K562 (cell line): ENCODE data around the gene IFITM2. TPM values are rescaled to one million over a fixed set of nuclear protein-coding genes. Genes with fewer than 3 reads are reported as not detected.

ENCODE experiments used
- ADNP ChIP-seq: fragments of 200-800 bp; sonication (Bioruptor generic); IDR thresholded peaks from 2 replicates; pipeline ENCODE4 v1.6.1; 2016; ENCODE audit warnings: missing genetic modification characterization, missing compliant biosample characterization
- BHLHE40 ChIP-seq: IDR thresholded peaks from 2 replicates; pipeline ENCODE4 v1.6.1; 2011; ENCODE audit warnings: low read length, improper control_type of control experiment
- BRF2 ChIP-seq: IDR thresholded peaks from 3 replicates; pipeline ENCODE4 v1.6.1; 2011; ENCODE audit warnings: borderline replicate concordance, mild to moderate bottlenecking; ENCODE audit not compliant: insufficient read length, insufficient read depth
- CHD1 ChIP-seq: fragments of 200-600 bp; sonication (generic); IDR thresholded peaks from one replicate; pipeline ENCODE4 v1.6.1; 2012; ENCODE audit warnings: mild to moderate bottlenecking, moderate library complexity, low read length, inconsistent platforms
- HDGF ChIP-seq: fragments of 450-650 bp; IDR thresholded peaks from 2 replicates; pipeline ENCODE4 v1.6.1; 2016
- HNRNPLL ChIP-seq: fragments of 200-400 bp; formaldehyde crosslinking; IDR thresholded peaks from 2 replicates; pipeline ENCODE4 v1.6.1; 2017; ENCODE audit warnings: low read length, low read depth, mild to moderate bottlenecking; ENCODE audit not compliant: poor library complexity, severe bottlenecking
- MAFF ChIP-seq: IDR thresholded peaks from 2 replicates; pipeline ENCODE4 v1.6.1; 2012; ENCODE audit warnings: low read length, improper control_type of control experiment
- MAFG ChIP-seq: fragments of 450-650 bp; conservative IDR thresholded peaks from 2 replicates; pipeline ENCODE4 v1.6.1; 2016; ENCODE audit warnings: missing genetic modification characterization, missing compliant biosample characterization
- MLX ChIP-seq, 2 experiments: fragments of 450-650 bp in 1 of 2; sonication (generic) in 1 of 2; formaldehyde crosslinking; conservative IDR thresholded peaks; 2 replicates each; pipeline versions ENCODE4 v1.4.0 to v1.8.1; 2020 to 2022; ENCODE audit warnings: mild to moderate bottlenecking in 1 of 2, missing genetic modification reagents in 1 of 2
- MYC ChIP-seq, 2 experiments: fragments of 250-450 bp in 1 of 2; sonication (Bioruptor Pico) in 1 of 2; IDR thresholded peaks; 2 replicates each; pipeline versions ENCODE4 v1.5.1 to v1.6.1; 2012 to 2021; ENCODE audit warnings: low read depth in 2 of 2, borderline replicate concordance in 1 of 2, improper control_type of control experiment in 1 of 2, low read length in 1 of 2, mild to moderate bottlenecking in 1 of 2, moderate library complexity in 1 of 2
- POLR2A ChIP-seq: fragments of 450-650 bp; conservative IDR thresholded peaks from 2 replicates; pipeline ENCODE4 v1.6.1; 2016
- SAFB ChIP-seq: fragments of 200-400 bp; formaldehyde crosslinking; IDR thresholded peaks from 2 replicates; pipeline ENCODE4 v1.6.1; 2017; ENCODE audit warnings: low read depth, low read length, borderline replicate concordance
- SMARCE1 ChIP-seq: fragments of 450-650 bp; IDR thresholded peaks from 2 replicates; pipeline ENCODE4 v1.7.1; 2016; ENCODE audit warnings: mild to moderate bottlenecking
- SNRNP70 ChIP-seq: fragments of 200-400 bp; formaldehyde crosslinking; optimal IDR thresholded peaks from 2 replicates; pipeline ENCODE3; 2017; ENCODE audit warnings: low read depth, low read length
- TAF7 ChIP-seq: fragments of 450-650 bp; IDR thresholded peaks from 2 replicates; pipeline ENCODE4 v1.6.1; 2016; ENCODE audit warnings: missing genetic modification characterization, missing compliant biosample characterization
- TRIM24 ChIP-seq, 2 experiments: fragments of 450-650 bp; IDR thresholded peaks; 2 replicates each; pipeline ENCODE4 v1.6.1; 2016
- ZC3H11A ChIP-seq: IDR thresholded peaks from 2 replicates; pipeline ENCODE4 v1.6.1; 2012; ENCODE audit warnings: low read depth, low read length, improper control_type of control experiment
- ZNF124 ChIP-seq: sonication (generic); formaldehyde crosslinking; IDR thresholded peaks from 2 replicates; pipeline ENCODE4 v1.8.1; 2022; ENCODE audit warnings: missing genetic modification reagents
- ZNF282 ChIP-seq: sonication (generic); formaldehyde crosslinking; IDR thresholded peaks from 2 replicates; pipeline ENCODE4 v1.8.1; 2023; ENCODE audit warnings: missing genetic modification reagents
- ZNF778 ChIP-seq: fragments of 450-650 bp; formaldehyde crosslinking; IDR thresholded peaks from 2 replicates; pipeline ENCODE4 v1.4.0; 2020; ENCODE audit warnings: mild to moderate bottlenecking, moderate library complexity
- polyA plus RNA-seq, 8 experiments: library from polyadenylated mRNA; depleted of rRNA in 4 of 8; stranded (reverse) in 5 of 8; unstranded in 3 of 8; fragments of >200 nt; fragmentation: Nextera tagmentation in 2 of 8; fragmentation: Illumina TruSeq in 1 of 8; extraction: Ambion mirVana in 2 of 8; extraction: Trizol in 1 of 8; gene quantifications; 2 replicates each; pipeline versions ENCODE4 v1.2.1 to v1.2.3, GENCODE V29; 2011 to 2014; ENCODE audit warnings: inconsistent platforms in 1 of 8, missing spikeins in 1 of 8
- total RNA-seq, 7 experiments: library from RNA; depleted of rRNA in 6 of 7; stranded (reverse); fragments of >200 nt in 6 of 7; fragmentation: Illumina TruSeq in 2 of 7; extraction: Trizol in 2 of 7; gene quantifications; 2 replicates each; pipeline versions ENCODE4 v1.2.1 to v1.2.3, GENCODE V29; 2011 to 2021; ENCODE audit warnings: low replicate concordance in 1 of 7
- TF ChIP-seq, protein P1 (sequence below): fragments of 450-650 bp; IDR thresholded peaks from 2 replicates; pipeline ENCODE4 v1.6.1; 2017; ENCODE audit warnings: antibody characterized with exemption, mild to moderate bottlenecking
- TF ChIP-seq, protein P2 (sequence below): fragments of 250-450 bp; sonication (Bioruptor Pico); IDR thresholded peaks from 2 replicates; pipeline ENCODE4 v1.5.0; 2020; ENCODE audit warnings: mild to moderate bottlenecking, borderline replicate concordance

The IFITM2 gene
- total and polyA plus RNA-seq, 9 of the 15 experiments (the other 6 are each of a cell fraction or from before 2014, with no cell fraction given): 52.8 to 4,872 (median 356) TPM

DNA sequence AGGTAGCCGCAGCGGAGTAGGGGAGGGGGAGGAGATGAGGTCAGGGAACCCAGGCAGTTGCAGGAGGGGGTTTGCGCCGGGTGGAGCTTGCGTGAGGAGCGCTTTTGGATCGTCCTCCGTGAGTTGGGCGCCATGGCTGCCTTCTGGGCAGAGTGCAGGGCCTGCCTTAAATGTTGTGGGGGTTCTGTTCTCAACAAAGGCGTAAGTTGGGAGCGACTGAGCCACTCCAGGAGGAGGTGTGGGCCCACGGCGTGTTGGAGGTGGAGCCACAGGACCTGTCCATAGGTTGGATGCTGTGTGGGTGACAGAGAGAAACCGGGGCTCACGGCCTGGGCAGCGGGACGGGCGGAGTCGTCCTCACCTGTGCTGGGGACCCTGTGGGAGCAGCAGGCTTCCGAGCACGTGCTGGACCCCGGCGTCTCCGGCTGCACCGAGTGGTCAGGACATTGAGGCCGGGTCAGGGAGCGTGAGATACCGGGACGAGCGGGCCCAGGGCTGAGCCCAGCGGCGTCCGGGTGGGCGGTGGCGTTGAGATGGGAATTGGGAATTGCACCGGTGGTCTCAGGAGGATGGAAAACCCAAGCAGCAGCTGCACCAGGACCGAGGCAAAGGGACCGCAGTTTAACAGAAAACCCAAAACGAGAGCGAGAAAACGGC lies 19.7 kb upstream of the IFITM2 start (continued):
- TF ChIP-seq BRF2 (no peak), MAFG (tag) (no peak), MYC (IDR thresholded peaks at IDR 0.05; ENCODE audit: low read depth, low read length) (no peak; the same call in 1 of the 2 replicates), MYC (CRISPR knock-in tag; IDR thresholded peaks at IDR 0.05; ENCODE audit: borderline replicate concordance, low read depth) (peak; percentile 74), ZNF282 (CRISPR knock-in tag) (peak; percentile 65; the same call in 1 of the 2 replicates), MLX (CRISPR knock-in tag; conservative IDR thresholded peaks at IDR 0.05) (no peak; a peak in 1 of 4 replicates), ZNF778 (CRISPR knock-in tag) (no peak), SNRNP70 (no peak), CHD1 (peak; percentile 41), ZC3H11A (no peak), SMARCE1 (0 out of 2 replicates have a peak, but pooled peaks have one; percentile 46), MAFF (no peak), HNRNPLL (peak; percentile 14), HDGF (no peak), ZNF124 (no peak), POLR2A (peak; percentile 67), SAFB (no peak), TRIM24 (IDR thresholded peaks at IDR 0.05) (no peak), BHLHE40 (peak; percentile 43; the same call in 1 of the 2 replicates), TAF7 (tag) (no peak), ADNP (tag) (no peak)
- TF ChIP-seq, protein P1, sequence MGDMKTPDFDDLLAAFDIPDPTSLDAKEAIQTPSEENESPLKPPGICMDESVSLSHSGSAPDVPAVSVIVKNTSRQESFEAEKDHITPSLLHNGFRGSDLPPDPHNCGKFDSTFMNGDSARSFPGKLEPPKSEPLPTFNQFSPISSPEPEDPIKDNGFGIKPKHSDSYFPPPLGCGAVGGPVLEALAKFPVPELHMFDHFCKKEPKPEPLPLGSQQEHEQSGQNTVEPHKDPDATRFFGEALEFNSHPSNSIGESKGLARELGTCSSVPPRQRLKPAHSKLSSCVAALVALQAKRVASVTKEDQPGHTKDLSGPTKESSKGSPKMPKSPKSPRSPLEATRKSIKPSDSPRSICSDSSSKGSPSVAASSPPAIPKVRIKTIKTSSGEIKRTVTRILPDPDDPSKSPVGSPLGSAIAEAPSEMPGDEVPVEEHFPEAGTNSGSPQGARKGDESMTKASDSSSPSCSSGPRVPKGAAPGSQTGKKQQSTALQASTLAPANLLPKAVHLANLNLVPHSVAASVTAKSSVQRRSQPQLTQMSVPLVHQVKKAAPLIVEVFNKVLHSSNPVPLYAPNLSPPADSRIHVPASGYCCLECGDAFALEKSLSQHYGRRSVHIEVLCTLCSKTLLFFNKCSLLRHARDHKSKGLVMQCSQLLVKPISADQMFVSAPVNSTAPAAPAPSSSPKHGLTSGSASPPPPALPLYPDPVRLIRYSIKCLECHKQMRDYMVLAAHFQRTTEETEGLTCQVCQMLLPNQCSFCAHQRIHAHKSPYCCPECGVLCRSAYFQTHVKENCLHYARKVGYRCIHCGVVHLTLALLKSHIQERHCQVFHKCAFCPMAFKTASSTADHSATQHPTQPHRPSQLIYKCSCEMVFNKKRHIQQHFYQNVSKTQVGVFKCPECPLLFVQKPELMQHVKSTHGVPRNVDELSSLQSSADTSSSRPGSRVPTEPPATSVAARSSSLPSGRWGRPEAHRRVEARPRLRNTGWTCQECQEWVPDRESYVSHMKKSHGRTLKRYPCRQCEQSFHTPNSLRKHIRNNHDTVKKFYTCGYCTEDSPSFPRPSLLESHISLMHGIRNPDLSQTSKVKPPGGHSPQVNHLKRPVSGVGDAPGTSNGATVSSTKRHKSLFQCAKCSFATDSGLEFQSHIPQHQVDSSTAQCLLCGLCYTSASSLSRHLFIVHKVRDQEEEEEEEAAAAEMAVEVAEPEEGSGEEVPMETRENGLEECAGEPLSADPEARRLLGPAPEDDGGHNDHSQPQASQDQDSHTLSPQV: peak; percentile 65; the same call in 1 of the 2 replicates
- TF ChIP-seq, protein P2, sequence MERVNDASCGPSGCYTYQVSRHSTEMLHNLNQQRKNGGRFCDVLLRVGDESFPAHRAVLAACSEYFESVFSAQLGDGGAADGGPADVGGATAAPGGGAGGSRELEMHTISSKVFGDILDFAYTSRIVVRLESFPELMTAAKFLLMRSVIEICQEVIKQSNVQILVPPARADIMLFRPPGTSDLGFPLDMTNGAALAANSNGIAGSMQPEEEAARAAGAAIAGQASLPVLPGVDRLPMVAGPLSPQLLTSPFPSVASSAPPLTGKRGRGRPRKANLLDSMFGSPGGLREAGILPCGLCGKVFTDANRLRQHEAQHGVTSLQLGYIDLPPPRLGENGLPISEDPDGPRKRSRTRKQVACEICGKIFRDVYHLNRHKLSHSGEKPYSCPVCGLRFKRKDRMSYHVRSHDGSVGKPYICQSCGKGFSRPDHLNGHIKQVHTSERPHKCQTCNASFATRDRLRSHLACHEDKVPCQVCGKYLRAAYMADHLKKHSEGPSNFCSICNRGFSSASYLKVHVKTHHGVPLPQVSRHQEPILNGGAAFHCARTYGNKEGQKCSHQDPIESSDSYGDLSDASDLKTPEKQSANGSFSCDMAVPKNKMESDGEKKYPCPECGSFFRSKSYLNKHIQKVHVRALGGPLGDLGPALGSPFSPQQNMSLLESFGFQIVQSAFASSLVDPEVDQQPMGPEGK (CRISPR knock-in tag): no peak
